C4-2B (cell line): ENCODE measurements around the gene ZNRF1.

Source experiments
- ZFX ChIP-seq: fragments of 450-650 bp; IDR thresholded peaks from 2 replicates; pipeline ENCODE4 v1.6.1; 2017
- TF ChIP-seq, protein P1 (sequence below): fragments of 450-650 bp; conservative IDR thresholded peaks from 2 replicates; pipeline ENCODE4 v1.5.1; 2017; ENCODE audit warnings: mild to moderate bottlenecking

DNA sequence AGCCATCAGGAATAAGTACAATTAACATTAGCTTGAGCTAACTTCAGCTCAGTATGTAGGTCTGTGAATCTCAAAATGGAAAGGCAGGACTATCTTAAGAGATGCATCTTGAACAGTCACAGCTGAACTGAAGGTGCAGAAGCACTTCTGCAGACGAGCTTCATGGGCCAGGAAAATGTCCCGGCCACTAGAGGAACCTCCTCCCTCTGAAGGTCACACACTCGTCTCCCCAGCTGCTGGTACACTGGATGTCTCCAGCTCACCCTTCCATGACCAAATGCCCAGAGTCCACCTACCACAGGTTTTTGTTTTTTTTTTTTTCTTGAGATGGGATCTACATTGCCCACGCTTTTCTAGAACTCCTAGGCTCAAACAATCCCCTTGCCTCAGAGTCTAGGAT, 47.1 kb upstream of the ZNRF1 start:
- TF ChIP-seq, protein P1, sequence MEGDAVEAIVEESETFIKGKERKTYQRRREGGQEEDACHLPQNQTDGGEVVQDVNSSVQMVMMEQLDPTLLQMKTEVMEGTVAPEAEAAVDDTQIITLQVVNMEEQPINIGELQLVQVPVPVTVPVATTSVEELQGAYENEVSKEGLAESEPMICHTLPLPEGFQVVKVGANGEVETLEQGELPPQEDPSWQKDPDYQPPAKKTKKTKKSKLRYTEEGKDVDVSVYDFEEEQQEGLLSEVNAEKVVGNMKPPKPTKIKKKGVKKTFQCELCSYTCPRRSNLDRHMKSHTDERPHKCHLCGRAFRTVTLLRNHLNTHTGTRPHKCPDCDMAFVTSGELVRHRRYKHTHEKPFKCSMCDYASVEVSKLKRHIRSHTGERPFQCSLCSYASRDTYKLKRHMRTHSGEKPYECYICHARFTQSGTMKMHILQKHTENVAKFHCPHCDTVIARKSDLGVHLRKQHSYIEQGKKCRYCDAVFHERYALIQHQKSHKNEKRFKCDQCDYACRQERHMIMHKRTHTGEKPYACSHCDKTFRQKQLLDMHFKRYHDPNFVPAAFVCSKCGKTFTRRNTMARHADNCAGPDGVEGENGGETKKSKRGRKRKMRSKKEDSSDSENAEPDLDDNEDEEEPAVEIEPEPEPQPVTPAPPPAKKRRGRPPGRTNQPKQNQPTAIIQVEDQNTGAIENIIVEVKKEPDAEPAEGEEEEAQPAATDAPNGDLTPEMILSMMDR = no peak
- no peak for TF ChIP-seq ZFX
